ENCODE data around the gene STXBP1.

DNA sequence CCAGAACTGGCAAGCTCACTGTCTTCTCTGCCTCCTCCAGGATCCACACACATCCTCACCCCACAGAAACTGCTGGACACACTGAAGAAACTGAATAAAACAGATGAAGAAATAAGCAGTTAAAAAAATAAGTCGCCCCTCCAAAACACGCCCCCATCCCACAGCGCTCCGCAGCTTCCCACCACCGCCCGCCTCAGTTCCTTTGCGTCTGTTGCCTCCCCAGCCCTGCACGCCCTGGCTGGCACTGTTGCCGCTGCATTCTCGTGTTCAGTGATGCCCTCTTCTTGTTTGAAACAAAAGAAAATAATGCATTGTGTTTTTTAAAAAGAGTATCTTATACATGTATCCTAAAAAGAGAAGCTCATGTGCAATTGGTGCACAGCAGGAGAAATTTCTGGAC lies 78.7 kb downstream of the STXBP1 start:
- TF ChIP-seq, protein P1, sequence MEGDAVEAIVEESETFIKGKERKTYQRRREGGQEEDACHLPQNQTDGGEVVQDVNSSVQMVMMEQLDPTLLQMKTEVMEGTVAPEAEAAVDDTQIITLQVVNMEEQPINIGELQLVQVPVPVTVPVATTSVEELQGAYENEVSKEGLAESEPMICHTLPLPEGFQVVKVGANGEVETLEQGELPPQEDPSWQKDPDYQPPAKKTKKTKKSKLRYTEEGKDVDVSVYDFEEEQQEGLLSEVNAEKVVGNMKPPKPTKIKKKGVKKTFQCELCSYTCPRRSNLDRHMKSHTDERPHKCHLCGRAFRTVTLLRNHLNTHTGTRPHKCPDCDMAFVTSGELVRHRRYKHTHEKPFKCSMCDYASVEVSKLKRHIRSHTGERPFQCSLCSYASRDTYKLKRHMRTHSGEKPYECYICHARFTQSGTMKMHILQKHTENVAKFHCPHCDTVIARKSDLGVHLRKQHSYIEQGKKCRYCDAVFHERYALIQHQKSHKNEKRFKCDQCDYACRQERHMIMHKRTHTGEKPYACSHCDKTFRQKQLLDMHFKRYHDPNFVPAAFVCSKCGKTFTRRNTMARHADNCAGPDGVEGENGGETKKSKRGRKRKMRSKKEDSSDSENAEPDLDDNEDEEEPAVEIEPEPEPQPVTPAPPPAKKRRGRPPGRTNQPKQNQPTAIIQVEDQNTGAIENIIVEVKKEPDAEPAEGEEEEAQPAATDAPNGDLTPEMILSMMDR (IDR thresholded peaks at IDR 0.05; ENCODE audit: borderline replicate concordance, extremely low read depth, low read length, poor library complexity, severe bottlenecking): no peak
- no peak for TF ChIP-seq EZH2 (IDR thresholded peaks at IDR 0.05; ENCODE audit: borderline replicate concordance, low read depth, low read length, severe bottlenecking)

All from DND-41 (cell line).